NCI-H1930 (cell line): ENCODE results near the gene PTPRG.

ENCODE experiments used
- DNase-seq, 2 experiments: peaks; one replicate each; lab custom pipeline; 2025; lab: John Stamatoyannopoulos, UW

PTPRG gene

DNA sequence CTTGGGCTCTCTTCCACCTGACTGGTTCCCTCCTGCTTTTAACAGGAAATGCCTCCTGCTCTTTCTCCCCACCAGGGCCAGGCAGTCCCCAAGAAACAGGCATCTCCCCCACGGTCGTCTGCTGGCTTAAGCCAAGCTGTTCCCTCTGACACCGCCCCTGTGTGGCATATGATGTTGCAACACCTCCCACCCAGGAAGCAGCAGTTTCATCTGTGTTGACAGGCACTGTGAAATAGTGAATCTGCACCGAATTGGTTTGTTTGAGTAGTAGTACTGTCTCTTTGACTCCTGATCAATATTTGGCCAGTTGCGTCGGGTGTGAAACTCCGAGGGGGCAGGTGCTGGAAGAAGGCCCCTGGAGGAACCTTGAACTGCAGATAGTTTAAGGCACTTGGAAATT is 623.2 kb downstream of the PTPRG start:
- DNase-seq = no peak

GRCh38 chr3:62187022-62187431 is 625.7 kb downstream of the PTPRG start:
- DNase-seq = no peak

DNA sequence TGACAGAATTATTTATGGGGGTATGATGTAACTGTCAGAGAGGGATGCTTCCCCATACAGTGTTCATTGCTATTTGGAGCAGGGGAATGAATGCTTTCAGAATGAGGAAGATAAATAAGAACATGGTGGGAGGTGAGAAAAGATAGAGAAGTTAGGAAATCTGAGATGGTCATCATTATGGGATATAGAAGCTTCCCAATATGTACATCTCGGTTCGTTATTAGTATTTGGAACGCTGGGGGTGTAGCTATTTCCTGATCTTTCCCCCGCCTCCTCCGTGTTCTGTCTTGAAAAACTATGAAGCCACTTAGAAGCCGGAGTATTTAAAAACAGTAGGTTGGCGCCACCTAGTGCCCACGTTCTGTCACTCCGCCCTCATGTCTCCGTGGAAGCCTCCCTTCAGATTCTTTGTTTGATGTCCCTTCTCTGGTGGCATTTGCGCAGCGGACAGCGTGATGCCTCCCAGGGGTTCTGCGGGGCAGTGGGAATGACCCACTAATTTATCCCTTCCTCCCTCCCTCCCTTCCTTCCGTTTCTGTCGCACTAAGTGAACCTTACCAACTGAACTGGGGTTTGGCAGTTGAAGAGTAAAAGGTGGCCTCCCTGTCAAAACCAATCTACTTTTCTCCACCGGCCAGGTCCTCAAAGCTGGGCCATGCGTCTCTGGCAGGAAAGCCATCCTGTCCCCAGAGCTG is 627.5 kb downstream of the PTPRG start:
- peak; percentile 23 to 43 for DNase-seq

GRCh38 chr3:62189376-62189698 is 628.0 kb downstream of the PTPRG start:
- DNase-seq = no peak

- no peak for DNase-seq
Observed at GRCh38 chr3:62192891-62193290, 631.5 kb downstream of the PTPRG start.

GRCh38 chr3:62193586-62194345 is 632.4 kb downstream of the PTPRG start:
- DNase-seq = no peak

DNA sequence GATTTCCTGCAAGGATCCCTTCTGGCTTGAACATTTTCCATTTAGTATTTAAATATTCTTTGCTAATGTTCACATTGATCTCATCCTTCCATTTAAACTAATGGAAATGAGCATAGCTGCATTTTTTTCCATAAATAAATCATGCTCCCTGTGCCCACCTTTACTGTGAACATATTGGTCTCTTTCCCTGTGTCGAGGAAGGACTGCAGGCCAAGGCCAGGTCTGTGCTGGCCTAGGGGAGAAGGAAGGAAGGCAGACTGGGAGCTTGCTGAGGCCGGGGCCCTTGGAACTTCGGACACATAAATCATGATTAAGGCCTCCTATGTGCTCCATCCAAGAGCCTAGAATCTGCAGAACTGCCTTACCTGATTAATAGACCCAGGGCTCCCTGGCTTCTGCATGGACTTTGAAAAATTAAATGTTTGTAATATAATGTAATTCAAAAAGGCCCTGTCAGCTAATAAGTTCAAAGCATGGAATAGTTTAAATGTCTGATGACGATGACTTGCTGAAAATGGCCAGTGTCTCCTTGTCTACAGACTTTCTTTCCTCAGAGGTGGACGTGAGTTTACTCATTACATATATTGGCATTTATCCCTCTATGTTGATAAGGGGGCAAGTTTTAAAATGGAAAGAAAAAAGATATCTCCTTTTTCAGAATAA is 636.1 kb downstream of the PTPRG start:
- DNase-seq = no peak

DNA sequence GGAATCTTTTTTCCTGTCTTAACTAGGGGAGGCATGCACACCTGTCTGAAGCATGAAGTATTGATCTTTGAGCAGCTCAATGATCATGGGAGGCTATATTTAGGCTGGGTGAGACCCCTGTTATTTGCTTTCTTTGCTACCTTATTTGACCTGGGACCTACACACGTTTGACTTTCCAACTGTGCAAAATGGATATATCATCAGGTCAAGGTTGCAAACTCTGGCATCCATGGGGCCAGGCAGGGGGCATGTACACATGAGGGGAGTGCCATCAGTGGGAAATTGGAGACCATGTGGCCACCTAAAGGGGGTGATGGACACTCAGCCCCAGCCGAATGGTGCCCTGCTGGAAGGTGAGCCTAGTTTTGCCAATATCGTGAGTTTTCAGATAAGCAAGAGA is 637.8 kb downstream of the PTPRG start:
- no peak for DNase-seq

DNA sequence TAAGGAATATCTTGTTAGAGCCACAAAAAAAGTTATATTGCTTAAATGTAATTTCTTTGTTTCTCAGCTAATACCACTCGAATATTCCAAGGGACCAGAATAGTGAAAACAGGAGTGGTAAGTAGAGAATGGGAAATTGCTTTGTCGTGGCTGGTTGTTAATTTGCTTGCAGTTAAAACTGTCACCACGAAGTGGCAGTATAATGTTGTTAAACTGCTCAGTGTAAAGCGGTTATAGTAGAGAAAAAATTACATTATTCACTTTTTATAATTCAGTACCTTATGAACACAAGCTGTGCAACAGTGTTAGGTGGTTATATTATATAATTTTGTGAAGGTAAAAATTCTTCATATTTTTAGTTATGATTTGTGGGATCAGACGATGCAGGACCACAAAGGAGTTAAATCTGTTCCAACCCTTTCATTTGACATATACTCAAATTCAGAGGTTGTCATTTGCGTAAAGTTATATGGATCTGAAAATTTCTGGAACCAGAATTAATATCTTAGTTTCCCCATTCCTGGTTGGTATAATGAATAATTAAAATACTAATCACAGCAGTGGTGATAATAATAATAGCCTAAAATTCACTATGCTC is 640.2 kb downstream of the PTPRG start:
- no peak for DNase-seq

DNA sequence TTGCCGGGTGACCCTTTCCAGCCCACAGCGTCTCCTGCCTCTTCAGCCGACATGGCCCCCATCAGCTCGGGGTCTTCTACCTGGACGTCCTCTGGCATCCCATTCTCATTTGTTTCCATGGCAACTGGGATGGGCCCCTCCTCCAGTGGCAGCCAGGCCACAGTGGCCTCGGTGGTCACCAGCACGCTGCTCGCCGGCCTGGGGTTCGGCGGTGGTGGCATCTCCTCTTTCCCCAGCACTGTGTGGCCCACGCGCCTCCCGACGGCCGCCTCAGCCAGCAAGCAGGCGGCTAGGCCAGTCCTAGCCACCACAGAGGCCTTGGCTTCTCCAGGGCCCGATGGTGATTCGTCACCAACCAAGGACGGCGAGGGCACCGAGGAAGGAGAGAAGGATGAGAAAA is 641.8 kb downstream of the PTPRG start:
- no peak for DNase-seq

GRCh38 chr3:62203561-62203960 is 642.2 kb downstream of the PTPRG start:
- no peak for DNase-seq

- DNase-seq = no peak
Observed at GRCh38 chr3:62207197-62207596, 645.8 kb downstream of the PTPRG start.

- DNase-seq = no peak
Observed at GRCh38 chr3:62208385-62208784, 647.0 kb downstream of the PTPRG start.

- no peak for DNase-seq
Observed at GRCh38 chr3:62209101-62209500, 647.7 kb downstream of the PTPRG start.

DNA sequence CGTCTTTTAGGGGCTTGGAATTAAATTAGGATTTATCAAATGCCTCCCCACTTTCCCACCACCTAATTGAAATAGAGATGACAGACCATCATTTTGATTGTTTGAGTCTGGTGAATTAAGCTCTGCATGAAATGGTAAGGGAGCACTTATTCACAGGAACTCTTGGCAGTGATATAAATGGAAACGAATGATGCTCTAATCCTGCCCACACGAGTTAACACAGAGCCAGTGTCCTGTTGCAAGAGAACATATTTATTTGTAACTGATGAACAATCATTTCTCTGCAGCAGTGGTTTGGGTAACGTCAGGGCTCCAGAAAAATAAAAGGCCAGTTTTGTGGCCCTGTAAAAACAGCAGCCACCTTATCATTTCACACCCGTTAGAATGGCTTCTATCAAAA is 648.6 kb downstream of the PTPRG start:
- DNase-seq = no peak

GRCh38 chr3:62211675-62212429 is 650.5 kb downstream of the PTPRG start:
- DNase-seq = no peak

GRCh38 chr3:62214850-62215249 is 653.5 kb downstream of the PTPRG start:
- no peak for DNase-seq

GRCh38 chr3:62220616-62221015 is 659.2 kb downstream of the PTPRG start:
- DNase-seq = no peak

GRCh38 chr3:62225051-62225450 is 663.7 kb downstream of the PTPRG start:
- DNase-seq = no peak

DNA sequence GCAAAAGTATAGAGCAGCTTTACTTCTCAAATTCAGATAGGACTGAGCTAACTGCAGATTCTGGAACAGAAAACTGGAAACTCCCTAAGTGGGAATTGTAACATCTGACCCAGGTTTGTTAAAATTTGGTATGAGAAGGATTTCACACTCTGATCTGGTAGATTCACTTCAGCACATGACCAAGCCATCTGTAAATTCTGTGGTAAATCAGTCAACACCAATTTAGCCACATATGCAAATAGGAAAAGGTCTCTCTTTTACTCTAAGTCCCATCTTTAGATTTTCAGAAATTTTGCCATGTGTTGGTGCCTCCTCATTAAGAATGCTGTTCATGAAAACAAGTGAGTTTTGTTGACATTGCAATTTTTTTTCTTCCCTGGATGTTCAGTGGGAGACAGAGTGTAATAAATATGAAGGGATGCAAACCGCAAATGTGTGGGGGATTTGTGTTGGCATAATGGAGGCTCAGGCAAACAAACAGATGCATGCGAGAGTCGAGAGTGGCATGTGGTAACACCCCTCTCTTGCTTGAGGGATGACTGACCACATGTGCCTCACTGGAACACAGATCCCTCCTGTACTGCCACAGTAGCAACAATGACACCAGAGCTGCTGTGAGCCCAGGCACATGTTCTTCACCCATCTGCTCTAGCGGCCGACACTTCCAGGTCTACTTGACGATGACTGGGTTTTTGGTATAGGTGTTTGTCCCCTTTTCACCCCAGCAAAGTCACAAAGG is 665.4 kb downstream of the PTPRG start:
- DNase-seq = no peak

GRCh38 chr3:62228467-62228866 is 667.1 kb downstream of the PTPRG start:
- no peak for DNase-seq
